Tibial artery (tissue), 4 donors: ENCODE data around the gene PHKB.
"Not testable (repeated sequence)": the region's sequence is repeated elsewhere in the genome, so short reads cannot be mapped to it uniquely, and the experiment has no call there.

ENCODE experiments used
- DNase-seq, 2 donors: peaks; one replicate each; pipeline ENCODE4 v3.0.0-alpha.2; 2019
- H3K27ac ChIP-seq, 2 donors: fragments of 200-600 bp; sonication (generic) in 1 of 2; 1 replicate in 1 of 2; 2 replicates in 1 of 2; pipeline ENCODE4 v1.5.1; 2018 to 2019; ENCODE audit warnings: mild to moderate bottlenecking in 1 of 2
- H3K27me3 ChIP-seq, 2 donors: fragments of 200-600 bp; sonication (generic) in 1 of 2; one replicate each; pipeline versions ENCODE4 v1.5.1 to v1.6.0; 2016 to 2019
- H3K36me3 ChIP-seq, 3 donors: fragments of 200-600 bp; sonication (generic) in 2 of 3; one replicate each; pipeline ENCODE4 v1.5.1; 2016 to 2019; ENCODE audit warnings: mild to moderate bottlenecking in 2 of 3
- H3K4me1 ChIP-seq, 4 donors: fragments of 200-600 bp; sonication (generic) in 2 of 4; 1 replicate in 3 of 4; 2 replicates in 1 of 4; pipeline ENCODE4 v1.5.1; 2016 to 2019
- H3K4me3 ChIP-seq, 2 donors: fragments of 200-600 bp; sonication (generic) in 1 of 2; 1 replicate in 1 of 2; 2 replicates in 1 of 2; pipeline ENCODE4 v1.5.1; 2018 to 2019; ENCODE audit warnings: mild to moderate bottlenecking in 2 of 2
- H3K9me3 ChIP-seq, 3 donors: fragments of 200-600 bp; sonication (generic) in 1 of 3; one replicate each; pipeline ENCODE4 v1.5.1; 2016 to 2019
- intact Hi-C: fragments of 100-400 bp; cut with DNase I; formaldehyde crosslinking; loops from one replicate; pipeline ENCODE4 v1.15.0; 2023; ENCODE audit warnings: low total_unique reads
- TF ChIP-seq, protein P1 (sequence below), 2 experiments: fragments of 200-600 bp in 1 of 2; fragments of 450-650 bp in 1 of 2; IDR thresholded peaks; one replicate each; pipeline ENCODE4 v1.5.1; 2017 to 2019; ENCODE audit warnings: antibody characterized with exemption in 2 of 2, mild to moderate bottlenecking in 1 of 2, moderate library complexity in 1 of 2

PHKB gene

GRCh38 chr16:47672475-47672874 is 211.3 kb downstream of the PHKB start:
- intact Hi-C loops = no loop called here
- H3K36me3 ChIP-seq = peaks cover 39 to 60% (median 57%) of the 10 kb centered on the region in 3 donors
- H3K9me3 ChIP-seq = no peaks in the 10 kb centered on the region
- TF ChIP-seq, protein P1, sequence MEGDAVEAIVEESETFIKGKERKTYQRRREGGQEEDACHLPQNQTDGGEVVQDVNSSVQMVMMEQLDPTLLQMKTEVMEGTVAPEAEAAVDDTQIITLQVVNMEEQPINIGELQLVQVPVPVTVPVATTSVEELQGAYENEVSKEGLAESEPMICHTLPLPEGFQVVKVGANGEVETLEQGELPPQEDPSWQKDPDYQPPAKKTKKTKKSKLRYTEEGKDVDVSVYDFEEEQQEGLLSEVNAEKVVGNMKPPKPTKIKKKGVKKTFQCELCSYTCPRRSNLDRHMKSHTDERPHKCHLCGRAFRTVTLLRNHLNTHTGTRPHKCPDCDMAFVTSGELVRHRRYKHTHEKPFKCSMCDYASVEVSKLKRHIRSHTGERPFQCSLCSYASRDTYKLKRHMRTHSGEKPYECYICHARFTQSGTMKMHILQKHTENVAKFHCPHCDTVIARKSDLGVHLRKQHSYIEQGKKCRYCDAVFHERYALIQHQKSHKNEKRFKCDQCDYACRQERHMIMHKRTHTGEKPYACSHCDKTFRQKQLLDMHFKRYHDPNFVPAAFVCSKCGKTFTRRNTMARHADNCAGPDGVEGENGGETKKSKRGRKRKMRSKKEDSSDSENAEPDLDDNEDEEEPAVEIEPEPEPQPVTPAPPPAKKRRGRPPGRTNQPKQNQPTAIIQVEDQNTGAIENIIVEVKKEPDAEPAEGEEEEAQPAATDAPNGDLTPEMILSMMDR (IDR thresholded peaks at IDR 0.05) = no peak
- DNase-seq = no peak
- H3K27me3 ChIP-seq = no peaks in the 10 kb centered on the region
- no peak overlapping the region for H3K27ac ChIP-seq
- H3K4me1 ChIP-seq = no peaks in the 10 kb centered on the region
- H3K4me3 ChIP-seq = no peak overlapping the region

DNA sequence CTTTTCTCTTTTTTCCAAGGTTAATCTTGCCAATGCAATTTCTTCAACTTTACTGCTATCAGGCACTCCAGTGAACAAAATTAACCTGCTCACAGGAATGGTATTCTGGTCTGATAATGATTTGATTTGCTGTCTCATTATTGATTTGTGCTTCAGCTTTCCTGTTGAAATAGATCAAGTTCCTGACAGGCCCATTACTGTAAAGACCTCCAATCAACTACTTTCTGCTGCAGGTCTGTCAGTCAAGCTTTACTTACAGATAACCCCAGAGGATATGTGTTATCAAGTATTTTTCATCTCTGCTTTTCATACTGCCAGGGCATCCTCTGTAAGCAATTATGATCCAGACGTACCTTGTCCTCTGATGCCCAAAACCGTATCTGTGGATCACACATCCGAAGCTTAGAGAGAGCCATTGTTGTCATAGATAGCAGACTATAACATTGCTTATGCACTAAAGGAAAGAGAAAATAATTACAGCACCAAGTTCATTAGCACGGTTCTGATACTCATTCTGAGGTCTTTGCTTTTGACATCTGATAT is 215.6 kb downstream of the PHKB start:
- Histone ChIP-seq H3K9me3 (no peaks in the 10 kb centered on the region), H3K27me3 (no peaks in the 10 kb centered on the region), H3K27ac (no peak overlapping the region), H3K36me3 (peaks cover 31 to 39% (median 39%) of the 10 kb centered on the region in 3 donors), H3K4me3 (no peak overlapping the region), H3K4me1 (no peaks in the 10 kb centered on the region)
- intact Hi-C loops = no loop called here
- TF ChIP-seq, protein P1 (IDR thresholded peaks at IDR 0.05) = no peak
- no peak for DNase-seq

DNA sequence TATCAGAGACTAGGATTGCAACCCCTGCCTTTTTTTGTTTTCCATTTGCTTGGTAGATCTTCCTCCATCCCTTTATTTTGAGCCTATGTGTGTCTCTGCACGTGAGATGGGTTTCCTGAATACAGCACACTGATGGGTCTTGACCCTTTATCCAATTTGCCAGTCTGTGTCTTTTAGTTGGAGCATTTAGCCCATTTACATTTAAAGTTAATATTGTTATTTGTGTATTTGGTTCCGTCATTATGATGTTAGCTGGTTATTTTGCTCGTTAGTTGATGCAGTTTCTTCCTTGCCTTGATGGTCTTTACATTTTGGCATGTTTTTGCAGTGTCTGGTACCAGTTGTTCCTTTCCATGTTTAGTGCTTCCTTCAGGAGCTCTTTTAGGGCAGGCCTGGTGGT is 220.4 kb downstream of the PHKB start:
- H3K9me3 ChIP-seq, H3K27ac ChIP-seq, DNase-seq, H3K27me3 ChIP-seq, intact Hi-C loops, H3K4me3 ChIP-seq, H3K4me1 ChIP-seq: not testable (repeated sequence)
- H3K36me3 ChIP-seq = peaks cover 32 to 40% (median 36%) of the 10 kb centered on the region in 3 donors

GRCh38 chr16:47687694-47688093 is 226.6 kb downstream of the PHKB start:
- Histone ChIP-seq H3K4me3 (no peak overlapping the region), H3K27ac (no peak overlapping the region), H3K27me3 (no peaks in the 10 kb centered on the region), H3K9me3 (no peaks in the 10 kb centered on the region), H3K4me1 (no peaks in the 10 kb centered on the region), H3K36me3 (peaks cover 62 to 65% (median 63%) of the 10 kb centered on the region in 3 donors)
- DNase-seq = no peak
- intact Hi-C loops = no loop called here
- TF ChIP-seq, protein P1 (IDR thresholded peaks at IDR 0.05) = no peak

DNA sequence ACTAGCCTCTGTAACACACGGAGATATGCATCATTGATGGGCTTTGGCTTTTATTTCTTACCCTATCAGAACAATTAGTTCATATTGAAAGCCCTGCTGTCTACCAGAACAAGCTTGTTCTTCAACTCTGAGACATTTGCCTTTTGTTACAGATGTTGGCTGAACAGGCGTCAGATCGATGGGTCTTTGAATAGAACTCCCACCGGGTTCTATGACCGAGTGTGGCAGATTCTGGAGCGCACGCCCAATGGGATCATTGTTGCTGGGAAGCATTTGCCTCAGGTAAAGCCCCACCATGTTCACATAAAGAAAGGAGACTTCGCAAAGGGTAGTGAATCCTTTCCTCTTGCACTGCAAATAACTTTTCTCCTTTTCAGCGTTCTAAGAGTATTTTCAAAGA is 232.1 kb downstream of the PHKB start:
- peaks cover 91 to 99% (median 94%) of the 10 kb centered on the region in 3 donors for H3K36me3 ChIP-seq
- TF ChIP-seq, protein P1 (IDR thresholded peaks at IDR 0.05) = no peak
- H3K4me3 ChIP-seq = no peak overlapping the region
- no peaks in the 10 kb centered on the region for H3K27me3 ChIP-seq
- no peaks in the 10 kb centered on the region for H3K4me1 ChIP-seq
- DNase-seq = no peak
- no peak overlapping the region for H3K27ac ChIP-seq
- intact Hi-C loops = no loop called here
- no peaks in the 10 kb centered on the region for H3K9me3 ChIP-seq

GRCh38 chr16:47694543-47694942 is 233.4 kb downstream of the PHKB start:
- no peaks in the 10 kb centered on the region for H3K4me1 ChIP-seq

More at GRCh38 chr16:47694543-47694942, 233.4 kb downstream of the PHKB start:
- H3K4me3 ChIP-seq = no peak overlapping the region
- H3K27me3 ChIP-seq = no peaks in the 10 kb centered on the region
- DNase-seq = no peak
- H3K9me3 ChIP-seq = no peaks in the 10 kb centered on the region
- H3K36me3 ChIP-seq = peaks cover 92 to 97% (median 95%) of the 10 kb centered on the region in 3 donors
- H3K27ac ChIP-seq = no peak overlapping the region
- intact Hi-C loops = no loop called here
- TF ChIP-seq, protein P1 (IDR thresholded peaks at IDR 0.05) = no peak
